Retinal pigment epithelial cell (primary cell): ENCODE results near the gene RANBP3.
"Not testable (repeated sequence)": the region's sequence is repeated elsewhere in the genome, so short reads cannot be mapped to it uniquely, and the experiment has no call there.

Experiments
- DNase-seq: peaks from one replicate; pipeline ENCODE4 v3.0.0-alpha.2; 2010; ENCODE audit warnings: low read depth
- H3K4me3 ChIP-seq: 2 replicates; pipeline ENCODE4 v1.5.1; 2011; ENCODE audit warnings: mild to moderate bottlenecking, low read length, control low read depth, moderate library complexity
- CTCF ChIP-seq: conservative IDR thresholded peaks from 2 replicates; pipeline ENCODE4 v1.5.1; 2011; ENCODE audit warnings: low read depth, low read length, control low read depth, inconsistent platforms

Gene RANBP3, protein sequence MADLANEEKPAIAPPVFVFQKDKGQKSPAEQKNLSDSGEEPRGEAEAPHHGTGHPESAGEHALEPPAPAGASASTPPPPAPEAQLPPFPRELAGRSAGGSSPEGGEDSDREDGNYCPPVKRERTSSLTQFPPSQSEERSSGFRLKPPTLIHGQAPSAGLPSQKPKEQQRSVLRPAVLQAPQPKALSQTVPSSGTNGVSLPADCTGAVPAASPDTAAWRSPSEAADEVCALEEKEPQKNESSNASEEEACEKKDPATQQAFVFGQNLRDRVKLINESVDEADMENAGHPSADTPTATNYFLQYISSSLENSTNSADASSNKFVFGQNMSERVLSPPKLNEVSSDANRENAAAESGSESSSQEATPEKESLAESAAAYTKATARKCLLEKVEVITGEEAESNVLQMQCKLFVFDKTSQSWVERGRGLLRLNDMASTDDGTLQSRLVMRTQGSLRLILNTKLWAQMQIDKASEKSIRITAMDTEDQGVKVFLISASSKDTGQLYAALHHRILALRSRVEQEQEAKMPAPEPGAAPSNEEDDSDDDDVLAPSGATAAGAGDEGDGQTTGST

DNA sequence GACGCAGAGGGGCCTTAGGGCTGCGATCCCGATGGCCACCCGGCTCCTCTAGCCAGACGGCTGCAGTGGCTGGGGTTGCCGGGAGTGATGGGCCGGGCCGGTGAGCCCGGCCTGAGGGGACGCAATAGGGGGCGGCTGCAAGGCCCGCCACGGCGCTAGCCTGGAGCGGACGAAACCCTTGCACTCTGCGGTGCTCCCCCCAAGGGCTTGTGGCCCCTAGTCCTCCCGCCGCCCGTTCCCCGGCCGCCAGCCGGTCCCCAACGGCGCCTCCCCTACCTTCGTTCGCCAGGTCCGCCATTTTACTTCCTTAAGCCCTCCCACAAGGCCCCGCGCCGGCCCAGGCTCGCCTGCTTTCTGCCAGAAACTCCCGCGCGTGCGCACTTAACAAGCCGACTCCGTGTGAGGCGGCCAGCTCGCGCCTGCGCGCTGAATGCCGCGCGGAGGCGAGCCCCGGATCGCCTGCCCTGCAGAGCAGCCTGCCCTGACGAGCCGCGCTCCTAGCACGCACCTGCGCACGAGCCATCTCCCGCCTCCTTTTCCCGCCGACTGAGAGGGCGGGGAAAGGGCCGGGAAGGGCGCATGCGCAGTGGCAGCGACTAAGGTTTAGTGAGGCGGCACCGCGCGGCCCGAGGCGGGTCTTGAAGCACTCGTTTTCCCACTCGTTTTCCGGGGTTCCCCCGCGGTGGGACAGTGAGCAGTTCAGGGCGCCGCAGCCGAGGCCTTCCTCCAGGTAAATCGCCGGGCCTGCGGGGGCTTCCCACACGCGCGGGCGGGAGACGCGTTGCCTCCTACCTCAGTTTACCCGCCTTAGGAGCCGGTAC lies at the start of gene RANBP3:
Gene RANBP3 (minus strand): TSS at position 356 of the 821 bp plus-strand sequence. CDS start 58 bp downstream, at position 298.
- peak within 1 kb of the TSS; percentile 83 for H3K4me3 ChIP-seq
- no peak for TF ChIP-seq CTCF
- peak; percentile 96 for DNase-seq

- DNase-seq: no peak
- TF ChIP-seq CTCF: no peak
- H3K4me3 ChIP-seq: no peak overlapping the region
These were observed 48.7 kb upstream of the RANBP3 start for GRCh38 chr19:6026390-6027227.

DNA sequence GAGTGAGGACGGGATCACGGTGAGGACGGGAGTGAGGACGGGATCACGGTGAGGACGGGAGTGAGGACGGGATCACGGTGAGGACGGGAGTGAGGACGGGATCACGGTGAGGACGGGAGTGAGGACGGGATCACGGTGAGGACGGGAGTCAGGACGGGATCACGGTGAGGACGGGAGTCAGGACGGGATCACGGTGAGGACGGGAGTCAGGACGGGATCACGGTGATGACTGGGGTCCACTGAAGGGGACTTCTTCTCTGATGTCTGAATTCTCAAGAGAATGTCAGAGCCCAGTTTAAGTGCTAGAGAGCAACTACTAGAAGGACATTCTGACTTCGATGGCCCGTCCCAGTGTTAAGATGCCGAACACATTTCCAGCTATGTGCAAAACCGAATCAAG lies 46.8 kb upstream of the RANBP3 start:
- H3K4me3 ChIP-seq: not testable (repeated sequence)

DNA sequence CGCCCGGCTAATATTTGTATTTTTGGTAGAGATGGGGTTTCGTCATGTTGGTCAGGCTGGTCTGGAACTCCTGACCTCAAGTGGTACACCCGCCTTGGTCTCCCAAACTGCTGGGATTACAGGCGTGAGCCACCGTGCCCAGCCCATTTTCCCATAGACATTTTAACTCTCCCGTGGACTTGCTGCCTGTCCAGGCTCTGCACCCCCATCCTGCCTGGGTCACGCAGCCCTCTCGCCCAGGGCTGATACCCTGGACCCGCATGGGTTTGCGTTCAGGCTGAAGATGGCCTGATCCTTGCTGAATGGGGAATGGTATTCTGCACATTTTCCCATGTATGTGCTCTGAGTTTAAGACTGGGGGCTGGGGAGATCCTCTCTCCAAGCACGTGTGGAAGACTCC lies 46.0 kb upstream of the RANBP3 start:
- no peak overlapping the region for H3K4me3 ChIP-seq
- TF ChIP-seq CTCF: no peak
- no peak for DNase-seq

More for the DNA sequence above, 46.8 kb upstream of the RANBP3 start:
- DNase-seq: not testable (repeated sequence)

DNA sequence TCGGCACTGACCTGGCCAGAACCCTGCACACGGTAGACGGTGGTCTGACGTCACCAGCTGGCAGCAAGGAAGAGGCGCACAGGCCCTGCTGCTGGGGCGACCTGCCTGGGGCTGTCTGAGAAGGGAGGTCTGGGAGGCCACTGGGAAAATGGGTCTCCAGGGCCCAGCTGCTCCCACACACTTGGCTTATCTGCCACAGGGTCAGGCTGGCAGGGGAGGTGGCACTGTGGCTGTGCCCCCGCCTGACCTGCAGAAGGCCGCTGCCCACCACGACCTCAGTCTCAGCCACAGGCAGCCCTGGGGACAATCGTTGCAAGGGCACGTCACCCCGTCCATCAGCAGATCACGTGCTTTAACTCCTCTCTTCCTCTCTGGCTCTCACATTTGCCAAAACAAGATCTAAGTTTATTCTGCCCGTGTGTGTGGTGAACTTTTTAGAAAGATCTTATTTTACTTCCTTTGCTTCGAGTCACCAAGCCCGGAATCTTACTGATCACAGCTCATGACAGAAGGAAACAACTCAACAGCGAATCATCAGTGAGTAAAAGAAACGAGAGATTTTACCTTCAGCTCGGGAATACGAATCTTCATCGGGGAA lies 45.2 kb upstream of the RANBP3 start:
- TF ChIP-seq CTCF: no peak
- H3K4me3 ChIP-seq: no peak overlapping the region
- no peak for DNase-seq

DNA sequence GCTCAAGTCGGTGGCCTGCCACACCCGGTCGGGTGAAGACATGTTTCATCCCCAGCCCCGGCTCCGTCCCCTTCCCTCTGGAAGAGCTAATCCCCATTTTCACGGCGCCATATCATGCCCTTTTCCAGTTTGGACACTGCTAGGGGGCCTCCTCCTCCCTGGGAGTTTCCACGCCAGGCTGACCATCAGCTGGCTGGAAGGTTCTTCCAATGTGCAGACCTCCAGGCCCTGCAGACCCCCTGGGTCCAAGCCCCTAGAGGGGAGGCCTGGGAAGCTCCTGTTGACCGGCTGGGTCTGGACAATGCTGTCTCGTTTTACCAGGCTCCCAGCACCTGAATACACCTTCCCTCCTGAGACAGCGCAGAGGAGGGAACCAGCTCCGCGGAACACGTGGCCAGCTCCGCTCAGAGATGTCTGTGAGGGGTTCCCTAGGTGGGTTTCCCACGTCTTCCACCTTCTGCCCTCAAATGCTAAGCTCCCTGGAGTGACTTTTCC lies 44.7 kb upstream of the RANBP3 start:
- no peak for DNase-seq
- H3K4me3 ChIP-seq: no peak overlapping the region
- TF ChIP-seq CTCF: no peak
